ENCODE measurements around the gene NRAS.
"Not testable (repeated sequence)": the region's sequence is repeated elsewhere in the genome, so short reads cannot be mapped to it uniquely, and the experiment has no call there.

The NRAS gene

GRCh38 chr1:114716304-114717170, at the start of gene NRAS:
Gene NRAS, minus strand, starts transcription at chr1:114716771. Its CDS starts 611 bp downstream, at chr1:114716160.
- intact Hi-C loops (cut with DNase I): loop anchor here (10.0 kb wide), 1 partner anchor 68 kb away; the partner anchor contains the start of gene SIKE1
- DNase-seq: peak; percentile 89 to 98 (median 95)

- intact Hi-C loops (cut with DNase I): no loop called here
- DNase-seq: no peak
Measured at GRCh38 chr1:114764689-114765088, 48.1 kb upstream of the NRAS start.

GRCh38 chr1:114758256-114758832, 41.8 kb upstream of the NRAS start:
- no peak for DNase-seq
- intact Hi-C loops (cut with DNase I): loop anchor here (2.0 kb wide), 1 partner anchor 178 kb away; the partner anchor contains the start of gene BCAS2

GRCh38 chr1:114757455-114758255, 41.1 kb upstream of the NRAS start, which contains the start of gene CSDE1:
Gene CSDE1, minus strand, starts transcription at chr1:114757984. Its CDS starts 18,094 bp downstream, at chr1:114739890.
- DNase-seq: peak; percentile 93 to 99 (median 97)

DNA sequence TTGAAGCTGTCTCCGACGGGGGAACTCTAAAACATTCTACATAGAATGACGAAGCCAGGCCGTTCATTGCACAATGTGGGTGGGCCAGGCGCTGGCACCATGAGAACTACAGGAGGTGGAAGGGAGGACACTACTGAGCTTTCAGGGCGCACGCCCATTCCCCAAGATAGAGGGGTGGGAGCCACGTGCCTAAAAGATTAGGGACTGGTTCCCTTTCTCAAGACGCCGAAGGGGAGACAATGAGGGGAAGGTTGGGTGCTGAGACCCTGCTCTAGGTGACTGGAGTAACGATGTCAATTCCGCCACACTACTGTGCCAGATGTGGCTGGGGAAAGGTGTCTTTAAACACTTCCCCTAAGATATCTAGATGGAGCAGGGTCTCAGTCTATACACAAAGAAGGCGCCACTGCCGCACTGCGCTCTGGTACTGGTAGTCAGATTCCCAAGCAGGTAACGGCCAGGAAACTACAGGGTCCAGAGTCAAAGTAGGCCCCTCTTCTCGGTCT, 40.4 kb upstream of the NRAS start:
- intact Hi-C loops (cut with DNase I): no loop called here
- DNase-seq: peak in 9 of 42 donors; percentile 3 to 36 (median 14)

More at GRCh38 chr1:114757455-114758255, 41.1 kb upstream of the NRAS start, which contains the start of gene CSDE1:
- intact Hi-C loops (cut with DNase I): loop anchor here (2.0 kb wide), 1 partner anchor 177 kb away; the partner anchor contains the start of gene BCAS2

DNA sequence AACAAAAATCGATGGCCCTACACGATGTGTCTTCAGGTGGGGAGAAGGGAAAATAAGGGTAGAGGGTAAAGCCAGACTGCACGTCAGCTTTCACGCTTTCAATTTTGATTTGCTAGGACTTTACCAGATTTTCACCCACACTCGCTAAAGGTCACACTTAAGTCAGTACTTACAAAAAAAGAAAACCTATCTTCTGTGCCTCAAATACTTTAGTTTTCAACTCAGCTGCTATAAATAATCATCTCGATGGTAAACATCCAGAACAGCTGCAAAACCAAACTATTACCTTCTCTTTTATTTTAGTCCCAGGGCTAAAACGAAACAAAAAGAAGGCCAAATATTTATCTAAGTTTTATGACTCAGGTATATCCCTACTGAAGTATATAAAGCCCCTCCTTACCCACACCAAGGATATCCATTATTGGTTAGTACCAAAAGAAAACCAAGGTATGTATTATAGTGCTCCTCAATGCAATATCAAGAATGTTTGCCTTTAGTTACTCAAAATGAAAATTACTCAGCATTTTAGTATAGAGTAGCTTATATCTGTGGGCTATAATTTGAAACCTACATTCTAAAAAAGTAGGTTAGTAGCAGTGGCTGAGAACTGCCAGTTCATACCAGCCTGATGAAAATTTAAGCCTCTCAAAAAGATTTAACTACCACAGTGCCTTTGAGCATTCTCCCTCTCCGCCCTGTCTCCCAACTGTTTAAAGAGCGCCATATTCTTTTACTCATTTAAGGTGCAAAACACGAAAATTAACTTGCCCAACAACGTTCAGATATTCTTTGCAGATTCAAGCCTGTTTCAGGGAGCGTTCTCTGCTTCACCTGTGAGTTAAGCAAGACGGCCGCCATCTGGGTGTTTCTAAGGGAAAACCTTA, 39.7 kb upstream of the NRAS start:
- intact Hi-C loops (cut with DNase I): no loop called here
- DNase-seq: no peak

DNA sequence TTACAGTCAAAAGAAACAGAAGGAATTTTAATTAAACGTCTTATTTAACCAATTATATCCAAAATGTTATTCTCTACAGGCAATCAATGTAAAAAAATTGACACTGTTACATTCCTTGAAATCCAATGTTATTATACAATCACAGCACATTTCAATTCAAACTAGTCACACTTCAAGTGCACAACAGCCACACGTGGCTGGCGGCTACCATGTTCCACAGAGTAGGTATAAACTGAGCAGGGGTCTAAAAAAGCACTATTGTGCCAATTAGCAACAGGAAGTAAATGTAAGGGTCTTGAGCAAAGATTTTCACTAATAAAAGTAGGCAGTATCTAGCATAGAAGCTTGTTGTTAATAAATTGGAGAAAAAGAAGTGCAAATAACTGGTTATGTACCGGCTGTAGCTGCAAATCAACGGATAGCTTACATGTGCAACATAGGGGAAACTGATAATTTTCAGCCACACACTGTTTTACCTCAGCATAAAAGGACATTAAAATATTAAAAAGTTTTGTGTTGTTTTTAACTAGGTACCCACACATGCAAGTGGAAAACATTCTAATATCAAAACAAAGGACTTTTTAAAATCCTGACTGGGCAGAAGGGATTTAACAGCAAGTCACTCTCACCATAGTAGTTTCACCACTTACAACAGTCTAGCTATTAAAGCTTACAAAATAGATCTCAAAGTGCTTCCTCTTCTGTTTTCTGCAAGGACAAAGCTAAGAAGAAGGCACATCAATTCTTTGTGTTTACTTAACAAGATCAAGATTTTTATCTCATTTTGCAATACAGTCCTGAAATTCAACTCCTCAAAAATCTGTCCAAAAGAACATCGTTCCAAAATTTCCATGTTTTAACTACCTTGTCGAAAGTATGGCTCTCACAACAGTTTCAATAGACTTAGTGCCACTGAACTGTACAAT, 38.7 kb upstream of the NRAS start:
- no peak for DNase-seq
- intact Hi-C loops (cut with DNase I): no loop called here

DNA sequence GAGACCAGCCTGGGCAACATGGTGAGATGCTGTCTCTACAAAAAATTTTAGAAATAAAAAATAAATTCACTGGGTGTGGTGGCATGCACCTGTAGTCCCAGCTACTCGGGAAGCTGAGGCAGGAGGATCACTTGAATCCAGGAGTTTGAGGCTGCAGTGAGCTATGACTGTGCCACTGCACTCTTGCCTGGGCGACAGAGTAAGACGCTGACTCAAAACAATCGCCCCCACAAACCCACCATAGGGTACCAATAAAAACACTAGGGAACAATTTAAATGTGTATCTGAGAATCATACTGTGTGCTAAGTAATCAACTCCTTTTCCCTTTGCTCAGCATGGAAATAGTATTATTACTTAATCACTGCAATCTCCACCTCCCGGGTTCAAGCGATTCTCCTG, 37.1 kb upstream of the NRAS start:
- intact Hi-C loops (cut with DNase I); DNase-seq: not testable (repeated sequence)

DNA sequence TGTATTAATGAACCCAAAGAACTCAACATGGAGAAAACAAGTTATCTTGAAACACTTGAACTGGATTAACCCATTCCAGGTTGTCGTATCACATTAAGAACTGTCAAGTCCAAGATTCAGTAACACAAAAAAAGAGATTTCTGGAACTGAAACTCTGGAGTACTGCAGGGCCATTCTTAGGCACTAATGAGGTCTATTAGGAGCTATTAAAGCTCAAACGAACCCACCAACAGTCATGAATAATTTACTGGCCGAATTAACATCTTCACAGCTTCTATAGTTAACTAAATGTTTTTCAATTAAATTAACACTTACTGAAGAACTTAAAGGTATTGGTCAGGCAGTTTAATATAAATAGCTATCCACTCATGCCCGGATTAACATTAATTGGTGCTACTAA, 36.6 kb upstream of the NRAS start:
- intact Hi-C loops (cut with DNase I): no loop called here
- DNase-seq: no peak

DNA sequence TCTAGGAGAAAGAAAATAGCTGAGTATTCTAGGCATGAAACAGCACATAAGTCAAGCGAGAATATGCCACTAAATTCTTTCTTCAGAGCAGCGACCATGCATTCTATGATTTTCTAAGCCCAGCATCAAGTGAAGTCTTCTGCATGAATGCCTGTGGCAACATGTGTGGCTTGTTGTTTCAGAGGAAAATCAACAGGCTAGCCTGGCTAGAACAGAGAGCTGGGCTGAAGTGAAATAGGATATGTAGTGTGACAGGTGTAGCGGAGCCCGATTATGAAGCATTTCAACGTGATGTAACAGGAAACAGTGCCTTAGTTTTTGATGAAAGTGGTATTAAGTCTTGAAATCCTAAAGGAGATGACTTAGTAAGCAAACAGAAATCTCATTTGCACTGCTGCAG, 34.2 kb upstream of the NRAS start:
- intact Hi-C loops (cut with DNase I): no loop called here

DNA sequence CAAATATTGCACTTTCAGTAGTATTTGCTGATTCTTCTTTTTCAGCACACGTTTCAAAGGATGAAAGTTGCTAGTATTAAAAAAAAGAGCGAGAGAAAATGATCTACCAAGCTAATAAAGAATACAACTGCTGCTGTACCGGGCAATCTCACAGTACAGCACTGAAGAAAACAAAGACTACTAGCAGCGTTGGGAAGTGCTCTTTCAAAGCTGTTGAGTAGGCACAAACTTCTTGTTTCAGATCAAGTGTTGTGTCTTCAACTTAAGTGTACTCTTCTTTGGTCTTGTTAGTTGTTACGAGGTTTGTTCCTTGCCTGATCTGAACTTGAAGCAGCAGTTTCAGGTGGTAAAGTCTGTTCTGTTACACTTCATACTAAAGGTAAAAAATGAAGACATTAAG, 33.3 kb upstream of the NRAS start:
- DNase-seq: no peak
- intact Hi-C loops (cut with DNase I): no loop called here

More for the DNA sequence above, 34.2 kb upstream of the NRAS start:
- DNase-seq: no peak

DNA sequence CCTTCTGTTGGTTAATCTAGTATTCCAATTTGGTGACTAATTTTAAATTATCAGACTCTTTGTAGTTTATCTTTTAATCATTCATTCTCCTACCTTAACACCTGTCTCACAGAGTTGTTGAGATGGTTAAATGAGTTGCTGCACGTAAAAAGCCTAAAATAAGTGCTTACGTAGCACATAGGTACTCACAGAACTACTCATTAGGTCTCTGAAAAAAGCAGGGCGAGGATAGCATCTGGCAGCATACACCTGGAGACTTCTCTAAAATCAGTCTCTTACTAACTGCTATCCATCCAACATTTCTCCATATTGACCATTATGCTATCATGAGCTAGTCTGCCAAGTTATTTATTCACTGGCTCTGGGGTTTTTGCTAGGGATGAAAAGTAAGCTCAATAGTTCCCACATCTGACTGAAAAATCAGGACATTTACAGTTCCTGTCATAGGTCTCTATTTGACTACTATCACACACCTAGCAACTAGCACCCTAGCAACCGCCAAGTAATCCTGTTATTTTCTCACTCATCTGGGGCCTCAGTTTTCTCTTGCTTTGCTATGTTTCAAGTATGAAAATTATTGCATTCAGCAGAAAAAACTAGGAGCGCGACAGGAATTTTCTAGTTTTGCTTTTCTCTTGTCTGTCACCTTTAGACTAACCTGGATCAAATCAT, 30.0 kb upstream of the NRAS start:
- intact Hi-C loops (cut with DNase I): no loop called here
- DNase-seq: peak in 6 of 42 donors; percentile 10 to 47 (median 26)

GRCh38 chr1:114745291-114745690, 28.7 kb upstream of the NRAS start:
- DNase-seq: no peak
- intact Hi-C loops (cut with DNase I): no loop called here

GRCh38 chr1:114741963-114742746, 25.6 kb upstream of the NRAS start:
- DNase-seq: no peak
- intact Hi-C loops (cut with DNase I): no loop called here

GRCh38 chr1:114740331-114740730, 23.8 kb upstream of the NRAS start:
- intact Hi-C loops (cut with DNase I): no loop called here
- no peak for DNase-seq

Measured in head of caudate nucleus (tissue), 42 donors.